HFFc6 (cell line): ENCODE results near the gene NCAPG2. TPM values are rescaled to one million over a fixed set of nuclear protein-coding genes. Genes with fewer than 3 reads are reported as not detected.

ENCODE experiments used
- DNase-seq: peaks from one replicate; pipeline ENCODE4 v3.0.0-alpha.2; 2018
- H3K27ac Mint-ChIP-seq: 2 replicates; pipeline ENCODE4 v1.8.0; 2020; ENCODE audit warnings: mild to moderate bottlenecking, mixed read lengths
- H3K27me3 Mint-ChIP-seq: 2 replicates; pipeline ENCODE4 v1.8.0; 2021; ENCODE audit warnings: mild to moderate bottlenecking, moderate library complexity, mixed read lengths; ENCODE audit not compliant: insufficient read depth
- H3K36me3 Mint-ChIP-seq: 2 replicates; pipeline ENCODE4 v1.8.0; 2021; ENCODE audit warnings: low read depth, mixed read lengths
- H3K4me1 Mint-ChIP-seq: 2 replicates; pipeline ENCODE4 v1.8.0; 2020; ENCODE audit warnings: low read depth, mixed read lengths
- H3K4me3 Mint-ChIP-seq: 2 replicates; pipeline ENCODE4 v1.8.0; 2020; ENCODE audit warnings: mild to moderate bottlenecking, moderate library complexity, mixed read lengths
- H3K9me3 Mint-ChIP-seq: 2 replicates; pipeline ENCODE4 v1.8.0; 2020; ENCODE audit warnings: mild to moderate bottlenecking, mixed read lengths
- total RNA-seq, 6 experiments: library from RNA; stranded (reverse); fragmentation: NEBNext Ultra II Directional; extraction: Animal tissue kit (Norgen Biotek cat#: 25700); gene quantifications; 2 replicates in 1 of 6; 3 replicates in 5 of 6; pipeline ENCODE4 v1.2.3, GENCODE V29; 2021
- TF ChIP-seq, protein P1 (sequence below): fragments of 200-600 bp; sonication (generic); IDR thresholded peaks from 2 replicates; pipeline ENCODE4 v1.5.0; 2021; ENCODE audit warnings: antibody characterized with exemption, mild to moderate bottlenecking

NCAPG2 gene
- total RNA-seq, 6 experiments from 2014 or later: 27.1 to 60.3 (median 54.8) TPM

DNA sequence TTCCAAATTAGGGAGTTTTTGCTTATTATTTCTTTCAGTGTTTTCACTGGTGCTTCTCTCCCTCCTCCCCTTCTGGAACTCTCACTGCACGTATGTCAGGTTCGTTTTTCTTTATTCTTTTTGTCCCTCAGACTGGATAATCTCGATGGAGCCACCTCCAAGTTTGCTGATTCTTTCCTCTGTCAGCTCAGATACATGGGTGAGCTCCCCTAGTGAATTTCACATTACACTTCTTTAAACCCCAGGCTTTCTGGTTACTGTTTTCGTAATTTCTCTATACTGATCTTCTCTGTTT lies 20.8 kb upstream of the NCAPG2 start:
- TF ChIP-seq, protein P1, sequence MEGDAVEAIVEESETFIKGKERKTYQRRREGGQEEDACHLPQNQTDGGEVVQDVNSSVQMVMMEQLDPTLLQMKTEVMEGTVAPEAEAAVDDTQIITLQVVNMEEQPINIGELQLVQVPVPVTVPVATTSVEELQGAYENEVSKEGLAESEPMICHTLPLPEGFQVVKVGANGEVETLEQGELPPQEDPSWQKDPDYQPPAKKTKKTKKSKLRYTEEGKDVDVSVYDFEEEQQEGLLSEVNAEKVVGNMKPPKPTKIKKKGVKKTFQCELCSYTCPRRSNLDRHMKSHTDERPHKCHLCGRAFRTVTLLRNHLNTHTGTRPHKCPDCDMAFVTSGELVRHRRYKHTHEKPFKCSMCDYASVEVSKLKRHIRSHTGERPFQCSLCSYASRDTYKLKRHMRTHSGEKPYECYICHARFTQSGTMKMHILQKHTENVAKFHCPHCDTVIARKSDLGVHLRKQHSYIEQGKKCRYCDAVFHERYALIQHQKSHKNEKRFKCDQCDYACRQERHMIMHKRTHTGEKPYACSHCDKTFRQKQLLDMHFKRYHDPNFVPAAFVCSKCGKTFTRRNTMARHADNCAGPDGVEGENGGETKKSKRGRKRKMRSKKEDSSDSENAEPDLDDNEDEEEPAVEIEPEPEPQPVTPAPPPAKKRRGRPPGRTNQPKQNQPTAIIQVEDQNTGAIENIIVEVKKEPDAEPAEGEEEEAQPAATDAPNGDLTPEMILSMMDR: no peak
- peaks cover 3% of the 10 kb centered on the region for H3K27me3 Mint-ChIP-seq
- H3K9me3 Mint-ChIP-seq: no peaks in the 10 kb centered on the region
- peaks cover 9% of the 10 kb centered on the region for H3K36me3 Mint-ChIP-seq
- no peak overlapping the region for H3K27ac Mint-ChIP-seq
- H3K4me1 Mint-ChIP-seq: no peaks in the 10 kb centered on the region
- no peak overlapping the region for H3K4me3 Mint-ChIP-seq
- no peak for DNase-seq

GRCh38 chr7:158724658-158725505 lies 20.3 kb upstream of the NCAPG2 start:
- no peaks in the 10 kb centered on the region for H3K9me3 Mint-ChIP-seq
- H3K36me3 Mint-ChIP-seq: peaks cover 4% of the 10 kb centered on the region
- no peak for DNase-seq
- H3K4me1 Mint-ChIP-seq: no peaks in the 10 kb centered on the region
- TF ChIP-seq, protein P1: no peak
- H3K27me3 Mint-ChIP-seq: peaks cover 3% of the 10 kb centered on the region
- H3K27ac Mint-ChIP-seq: no peak overlapping the region
- H3K4me3 Mint-ChIP-seq: no peak overlapping the region

GRCh38 chr7:158723714-158724385 lies 19.2 kb upstream of the NCAPG2 start:
- TF ChIP-seq, protein P1: no peak
- Mint-ChIP-seq H3K36me3 (no peaks in the 10 kb centered on the region), H3K27me3 (peaks cover 3% of the 10 kb centered on the region), H3K9me3 (no peaks in the 10 kb centered on the region), H3K4me3 (no peak overlapping the region), H3K4me1 (no peaks in the 10 kb centered on the region), H3K27ac (no peak overlapping the region)
- DNase-seq: no peak

GRCh38 chr7:158723266-158723665 lies 18.7 kb upstream of the NCAPG2 start:
- no peaks in the 10 kb centered on the region for H3K4me1 Mint-ChIP-seq
- no peak overlapping the region for H3K4me3 Mint-ChIP-seq
- H3K27ac Mint-ChIP-seq: no peak overlapping the region
- no peaks in the 10 kb centered on the region for H3K36me3 Mint-ChIP-seq
- H3K9me3 Mint-ChIP-seq: no peaks in the 10 kb centered on the region
- TF ChIP-seq, protein P1: no peak
- DNase-seq: no peak
- H3K27me3 Mint-ChIP-seq: peaks cover 3% of the 10 kb centered on the region

DNA sequence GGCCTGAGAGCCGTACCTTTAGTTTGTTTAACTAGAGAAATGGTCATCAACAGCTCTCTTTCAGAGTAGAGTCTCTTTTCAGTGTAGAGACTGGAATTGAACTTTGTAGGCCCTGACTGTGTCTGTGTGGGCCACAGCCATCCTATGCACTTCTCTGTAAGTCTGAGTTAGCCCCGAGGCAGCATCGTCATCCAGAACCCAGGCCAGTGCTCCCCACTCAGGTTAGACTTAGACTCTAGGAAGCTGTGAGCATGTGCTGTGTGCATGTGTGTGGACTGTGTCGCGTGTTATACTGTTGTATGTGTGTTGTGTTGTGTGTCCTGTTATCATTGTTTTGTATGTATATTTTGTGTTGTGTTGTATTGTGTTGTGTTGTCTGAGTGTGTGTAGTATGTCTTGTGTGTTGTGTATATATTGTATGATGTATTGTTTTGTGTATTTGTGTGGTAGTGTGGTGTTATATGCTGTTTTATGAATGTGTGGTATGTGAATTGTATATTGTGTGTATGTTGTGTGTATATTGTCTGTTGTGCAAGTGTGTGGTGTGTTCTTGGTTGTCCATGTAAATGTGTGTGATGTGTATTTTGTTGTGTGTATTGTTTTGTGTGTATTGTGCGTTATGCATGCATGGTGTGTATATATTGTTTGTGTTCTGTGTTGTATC lies 18.1 kb upstream of the NCAPG2 start:
- H3K4me1 Mint-ChIP-seq: no peaks in the 10 kb centered on the region
- no peaks in the 10 kb centered on the region for H3K36me3 Mint-ChIP-seq
- no peak for DNase-seq
- no peaks in the 10 kb centered on the region for H3K9me3 Mint-ChIP-seq
- peaks cover 7% of the 10 kb centered on the region for H3K27me3 Mint-ChIP-seq
- TF ChIP-seq, protein P1: no peak
- no peak overlapping the region for H3K27ac Mint-ChIP-seq
- no peak overlapping the region for H3K4me3 Mint-ChIP-seq
